NCI-H748 treated with DMSO at 0.1 percent for 48 hours (cell line): ENCODE results near the gene PRKG2.
"Not testable (repeated sequence)": the region's sequence is repeated elsewhere in the genome, so short reads cannot be mapped to it uniquely, and the experiment has no call there.

ENCODE experiments used
- DNase-seq: peaks from one replicate; lab custom pipeline; 2025; lab: John Stamatoyannopoulos, UW

PRKG2 gene

GRCh38 chr4:81214881-81215868, at the start of gene PRKG2:
TSS of gene PRKG2 (minus strand) at chr4:81215222. CDS start at chr4:81205047, 10,175 bp downstream.
- DNase-seq = no peak

GRCh38 chr4:81260443-81261101, 45.5 kb upstream of the PRKG2 start:
- no peak for DNase-seq

- no peak for DNase-seq
Observed at GRCh38 chr4:81258841-81259550, 44.0 kb upstream of the PRKG2 start.

GRCh38 chr4:81257816-81258215, 42.8 kb upstream of the PRKG2 start:
- DNase-seq = no peak

- DNase-seq = no peak
Observed at GRCh38 chr4:81257021-81257420, 42.0 kb upstream of the PRKG2 start.

GRCh38 chr4:81256059-81256970, 41.3 kb upstream of the PRKG2 start:
- DNase-seq = no peak

GRCh38 chr4:81255524-81255923, 40.5 kb upstream of the PRKG2 start:
- DNase-seq = no peak

- DNase-seq = no peak
Observed at GRCh38 chr4:81250430-81250829, 35.4 kb upstream of the PRKG2 start.

GRCh38 chr4:81245218-81246009, 30.4 kb upstream of the PRKG2 start:
- DNase-seq = no peak

GRCh38 chr4:81237791-81238190, 22.8 kb upstream of the PRKG2 start:
- DNase-seq = no peak

GRCh38 chr4:81235982-81236749, 21.1 kb upstream of the PRKG2 start:
- no peak for DNase-seq

GRCh38 chr4:81227968-81228367, 12.9 kb upstream of the PRKG2 start:
- no peak for DNase-seq

- no peak for DNase-seq
Observed at GRCh38 chr4:81227138-81227537, 12.1 kb upstream of the PRKG2 start.

- no peak for DNase-seq
Observed at GRCh38 chr4:81225252-81225651, 10.2 kb upstream of the PRKG2 start.

GRCh38 chr4:81222082-81222472, 7.1 kb upstream of the PRKG2 start:
- not testable (repeated sequence) for DNase-seq

- DNase-seq = no peak
Observed at GRCh38 chr4:81221303-81222081, 6.5 kb upstream of the PRKG2 start.

- no peak for DNase-seq
Observed at GRCh38 chr4:81220271-81220670, 5.2 kb upstream of the PRKG2 start.

- no peak for DNase-seq
Observed at GRCh38 chr4:81218206-81218605, 3.2 kb upstream of the PRKG2 start.

GRCh38 chr4:81217779-81218178, 2.8 kb upstream of the PRKG2 start:
- DNase-seq = no peak
